ENCODE results near the gene CPNE5. TPM values are rescaled to one million over a fixed set of nuclear protein-coding genes. Genes with fewer than 3 reads are reported as not detected.

Gene CPNE5
- total and polyA plus RNA-seq, 12 donors = 0.26 to 3.5 (median 1.1) TPM; not detected in 1

GRCh38 chr6:36820700-36821580 lies 18.3 kb downstream of the CPNE5 start:
- TF ChIP-seq POLR2A (IDR thresholded peaks at IDR 0.05) (no peak), CTCF (IDR thresholded peaks at IDR 0.05) (no peak)
- H3K36me3 ChIP-seq (replicated peaks in 1 of 2) = no peaks in the 10 kb centered on the region
- H3K27me3 ChIP-seq = no peaks in the 10 kb centered on the region
- H3K27ac ChIP-seq = no peak overlapping the region
- intact Hi-C loops (cut with DNase I) = no loop called here
- no peaks in the 10 kb centered on the region for H3K4me1 ChIP-seq (replicated peaks in 1 of 2)
- WGBS, 4 donors = 57 to 74% (median 70%) methylated on average over 12 of the region's 12 CpGs
- H3K9me3 ChIP-seq (replicated peaks in 1 of 3) = no peaks in the 10 kb centered on the region
- no peak overlapping the region for H3K4me3 ChIP-seq
- peak in 4 of 7 donors; percentile 31 to 62 (median 38) for DNase-seq

- no peaks in the 10 kb centered on the region for H3K27me3 ChIP-seq
- H3K4me1 ChIP-seq (replicated peaks in 1 of 2) = no peaks in the 10 kb centered on the region
- no peak for DNase-seq
- no peaks in the 10 kb centered on the region for H3K36me3 ChIP-seq (replicated peaks in 1 of 2)
- intact Hi-C loops (cut with DNase I) = no loop called here
- TF ChIP-seq POLR2A (IDR thresholded peaks at IDR 0.05) = no peak
- no peak for TF ChIP-seq CTCF (IDR thresholded peaks at IDR 0.05)
- 84 to 93% (median 87%) methylated on average over 4 of the region's 4 CpGs for WGBS, 4 donors
- H3K9me3 ChIP-seq (replicated peaks in 1 of 3) = no peaks in the 10 kb centered on the region
- H3K4me3 ChIP-seq = no peak overlapping the region
- H3K27ac ChIP-seq = no peak overlapping the region
Measured at GRCh38 chr6:36818756-36819155, 20.5 kb downstream of the CPNE5 start.

- Histone ChIP-seq H3K36me3 (replicated peaks in 1 of 2) (no peaks in the 10 kb centered on the region), H3K9me3 (replicated peaks in 1 of 3) (no peaks in the 10 kb centered on the region), H3K4me1 (replicated peaks in 1 of 2) (no peaks in the 10 kb centered on the region), H3K27ac (no peak overlapping the region), H3K4me3 (no peak overlapping the region), H3K27me3 (no peaks in the 10 kb centered on the region)
- intact Hi-C loops (cut with DNase I) = no loop called here
- TF ChIP-seq POLR2A (IDR thresholded peaks at IDR 0.05) (no peak), CTCF (IDR thresholded peaks at IDR 0.05) (no peak)
- DNase-seq = no peak
- WGBS, 4 donors = 93 to 100% (median 98%) methylated on average over 3 of the region's 3 CpGs
Measured at GRCh38 chr6:36817847-36818246, 21.4 kb downstream of the CPNE5 start.

- Histone ChIP-seq H3K4me1 (replicated peaks in 1 of 2) (no peaks in the 10 kb centered on the region), H3K27ac (no peak overlapping the region), H3K27me3 (no peaks in the 10 kb centered on the region), H3K4me3 (no peak overlapping the region), H3K36me3 (replicated peaks in 1 of 2) (no peaks in the 10 kb centered on the region), H3K9me3 (replicated peaks in 1 of 3) (no peaks in the 10 kb centered on the region)
- intact Hi-C loops (cut with DNase I) = no loop called here
- 77 to 96% (median 90%) methylated on average over 9 of the region's 9 CpGs for WGBS, 4 donors
- no peak for DNase-seq
- TF ChIP-seq CTCF (IDR thresholded peaks at IDR 0.05) (no peak), POLR2A (IDR thresholded peaks at IDR 0.05) (no peak)
Measured at GRCh38 chr6:36817176-36817817, 21.9 kb downstream of the CPNE5 start.

Data from adrenal gland (tissue), 12 donors.